Sigmoid colon (tissue), 7 donors: Measurements from ENCODE around the gene SDF2L1. TPM values are rescaled to one million over a fixed set of nuclear protein-coding genes. Genes with fewer than 3 reads are reported as not detected.

Experiments
- DNase-seq: peaks from one replicate; pipeline ENCODE4 v3.0.0-alpha.2; 2019
- H3K27ac ChIP-seq, 4 donors: fragments of 200-600 bp; sonication (generic); one replicate each; pipeline ENCODE4 v1.5.1; 2016 to 2019; ENCODE audit warnings: mild to moderate bottlenecking in 1 of 4
- H3K27me3 ChIP-seq, 3 donors: fragments of 200-600 bp; sonication (generic); one replicate each; pipeline ENCODE4 v1.5.1; 2019; ENCODE audit warnings: mild to moderate bottlenecking in 1 of 3
- H3K36me3 ChIP-seq, 4 donors: fragments of 200-600 bp; sonication (generic); one replicate each; pipeline ENCODE4 v1.5.1; 2016 to 2019
- H3K4me1 ChIP-seq, 4 donors: fragments of 200-600 bp; sonication (generic); one replicate each; pipeline ENCODE4 v1.5.1; 2017 to 2019
- H3K4me3 ChIP-seq, 4 donors: fragments of 200-600 bp; sonication (generic); one replicate each; pipeline ENCODE4 v1.5.1; 2017 to 2019; ENCODE audit warnings: mild to moderate bottlenecking in 2 of 4, moderate library complexity in 1 of 4
- H3K9me3 ChIP-seq, 4 donors: fragments of 200-600 bp in 3 of 4; sonication (generic) in 3 of 4; one replicate each; pipeline versions ENCODE4 v1.5.1 to v1.6.1; 2013 to 2019
- CTCF ChIP-seq, 4 experiments: fragments of 450-650 bp in 3 of 4; fragments of 200-600 bp in 1 of 4; IDR thresholded peaks; one replicate each; pipeline ENCODE4 v1.5.1; 2016 to 2019; ENCODE audit warnings: antibody characterized with exemption in 4 of 4, mild to moderate bottlenecking in 3 of 4, moderate library complexity in 2 of 4
- EP300 ChIP-seq, 4 donors: sonication (generic); formaldehyde crosslinking; IDR thresholded peaks; one replicate each; pipeline ENCODE4 v1.6.1; 2017; ENCODE audit warnings: antibody characterized with exemption in 4 of 4
- POLR2A ChIP-seq, 2 donors: fragments of 450-650 bp; IDR thresholded peaks; one replicate each; pipeline ENCODE4 v1.6.1; 2016; ENCODE audit warnings: antibody characterized with exemption in 2 of 2, mild to moderate bottlenecking in 2 of 2, moderate library complexity in 2 of 2
- POLR2AphosphoS5 ChIP-seq, 4 donors: sonication (generic); formaldehyde crosslinking; IDR thresholded peaks; one replicate each; pipeline ENCODE4 v1.6.1; 2017; ENCODE audit warnings: antibody characterized with exemption in 4 of 4
- WGBS, 2 donors: extraction: QIAGEN DNeasy Blood & Tissue Kit; methylation state at CpG; one replicate each; pipeline ENCODE4 v1.1.7; 2013; 5-methylcytosine and 5-hydroxymethylcytosine counted together
- intact Hi-C: fragments of 100-400 bp; cut with DNase I; formaldehyde crosslinking; loops from one replicate; pipeline ENCODE4 v1.15.1; 2023
- polyA plus RNA-seq, 3 donors: library from polyadenylated mRNA; stranded (reverse); fragments of 200-250 nt; gene quantifications; one replicate each; pipeline ENCODE4 v1.2.3, GENCODE V29; 2013
- total RNA-seq, 4 donors: library from RNA; depleted of rRNA; stranded (reverse); fragments of >200 nt; gene quantifications; one replicate each; pipeline ENCODE4 v1.1.0, GENCODE V29; 2016
- donor health status: healthy with polysubstance abuse.
- donor health status: Bipolar disorder and iron deficiency.
- donor health status: healthy.

The SDF2L1 gene
- total and polyA plus RNA-seq, 7 donors: 6.1 to 127 (median 25.0) TPM

DNA sequence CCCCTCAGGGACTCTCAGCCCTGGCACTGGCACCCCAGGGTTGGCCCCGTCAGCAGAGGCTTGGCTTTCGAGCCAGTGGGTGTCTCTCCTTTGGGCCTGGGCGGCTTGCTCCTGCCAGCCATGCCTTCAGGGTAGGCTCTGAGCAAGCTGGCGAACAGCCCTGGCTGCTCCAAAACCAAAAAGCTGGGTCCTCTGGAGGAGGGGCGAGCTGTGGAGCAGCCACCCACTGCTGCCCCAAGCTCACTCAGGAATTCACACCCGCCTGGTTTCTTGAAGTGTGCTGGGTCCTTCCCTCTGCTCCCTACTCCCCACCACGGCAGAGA, 18.5 kb upstream of the SDF2L1 start:
- intact Hi-C loops: no loop called here
- TF ChIP-seq EP300 (IDR thresholded peaks at IDR 0.05) (no peak), CTCF (IDR thresholded peaks at IDR 0.05) (no peak), POLR2A (IDR thresholded peaks at IDR 0.05) (no peak), POLR2AphosphoS5 (IDR thresholded peaks at IDR 0.05) (no peak)
- H3K36me3 ChIP-seq: peaks cover 0 to 22% (median 0%) of the 10 kb centered on the region in 4 donors
- no peaks in the 10 kb centered on the region for H3K9me3 ChIP-seq
- no peak for DNase-seq
- no peak overlapping the region for H3K4me3 ChIP-seq
- H3K27me3 ChIP-seq: no peaks in the 10 kb centered on the region
- H3K27ac ChIP-seq: peak overlapping the region in 1 of 4 donors; percentile 18
- peaks cover 0 to 21% (median 15%) of the 10 kb centered on the region in 4 donors for H3K4me1 ChIP-seq
- 90 to 92% methylated on average over 7 of the region's 7 CpGs for WGBS, 2 donors

DNA sequence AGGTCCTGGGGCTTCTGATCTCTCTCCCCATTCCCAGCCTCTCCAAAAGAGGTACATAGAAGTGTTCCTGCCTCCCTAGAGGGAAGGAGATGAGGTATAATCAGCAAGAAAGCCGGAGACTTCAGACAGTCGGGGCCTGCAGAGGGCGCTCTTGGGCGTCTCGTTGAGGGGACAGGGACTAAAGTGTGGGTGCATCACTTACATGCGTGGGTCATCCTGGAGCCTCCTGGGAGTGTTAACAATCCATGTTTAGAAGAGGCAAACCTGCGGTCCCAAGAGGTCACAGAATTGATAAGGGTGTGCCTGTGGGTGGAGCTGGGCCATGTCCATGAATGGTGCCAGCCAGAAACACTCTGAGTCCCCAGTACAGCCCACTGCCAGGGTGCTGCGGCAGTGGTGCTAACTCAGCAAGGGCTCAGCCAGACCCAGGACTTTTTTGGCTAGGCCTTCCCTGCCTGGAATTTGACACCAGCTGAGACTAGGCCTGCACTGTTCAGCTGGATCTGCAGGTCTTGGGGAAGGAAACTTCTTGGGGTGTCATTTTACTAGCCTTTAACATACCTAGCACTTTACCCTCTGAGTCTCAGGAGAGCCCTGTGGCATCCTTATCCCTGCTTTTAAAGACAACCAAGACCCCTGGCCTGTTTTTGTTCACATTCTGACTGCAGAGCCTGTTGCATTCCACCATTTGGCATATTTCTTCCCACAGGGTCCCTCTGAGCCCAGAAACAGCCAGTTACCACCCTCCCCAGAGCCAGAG, 17.8 kb upstream of the SDF2L1 start:
- 64 to 78% methylated on average over 8 of the region's 8 CpGs for WGBS, 2 donors
- TF ChIP-seq EP300 (IDR thresholded peaks at IDR 0.05): no peak
- TF ChIP-seq POLR2AphosphoS5 (IDR thresholded peaks at IDR 0.05): no peak
- TF ChIP-seq POLR2A (IDR thresholded peaks at IDR 0.05): no peak
- no peak for TF ChIP-seq CTCF (IDR thresholded peaks at IDR 0.05)
- H3K27ac ChIP-seq: peak overlapping the region in 1 of 4 donors; percentile 18
- intact Hi-C loops: no loop called here
- peaks cover 0 to 28% (median 21%) of the 10 kb centered on the region in 4 donors for H3K4me1 ChIP-seq
- no peak overlapping the region for H3K4me3 ChIP-seq
- H3K36me3 ChIP-seq: peaks cover 0 to 22% (median 0%) of the 10 kb centered on the region in 4 donors
- no peak for DNase-seq
- no peaks in the 10 kb centered on the region for H3K27me3 ChIP-seq
- no peaks in the 10 kb centered on the region for H3K9me3 ChIP-seq

GRCh38 chr22:21624880-21625791, 17.0 kb upstream of the SDF2L1 start:
- Histone ChIP-seq H3K36me3 (peaks cover 0 to 22% (median 0%) of the 10 kb centered on the region in 4 donors), H3K4me3 (no peak overlapping the region), H3K27ac (no peak overlapping the region), H3K4me1 (peaks cover 0 to 35% (median 25%) of the 10 kb centered on the region in 4 donors), H3K9me3 (no peaks in the 10 kb centered on the region), H3K27me3 (no peaks in the 10 kb centered on the region)
- TF ChIP-seq POLR2A (IDR thresholded peaks at IDR 0.05) (no peak), EP300 (IDR thresholded peaks at IDR 0.05) (no peak), POLR2AphosphoS5 (IDR thresholded peaks at IDR 0.05) (no peak), CTCF (IDR thresholded peaks at IDR 0.05) (no peak)
- DNase-seq: no peak
- intact Hi-C loops: loop anchor here (5.0 kb wide), 1 partner anchor 43 kb away; no protein-coding TSS in a partner anchor
- WGBS, 2 donors: 86% methylated on average over 12 of the region's 12 CpGs

DNA sequence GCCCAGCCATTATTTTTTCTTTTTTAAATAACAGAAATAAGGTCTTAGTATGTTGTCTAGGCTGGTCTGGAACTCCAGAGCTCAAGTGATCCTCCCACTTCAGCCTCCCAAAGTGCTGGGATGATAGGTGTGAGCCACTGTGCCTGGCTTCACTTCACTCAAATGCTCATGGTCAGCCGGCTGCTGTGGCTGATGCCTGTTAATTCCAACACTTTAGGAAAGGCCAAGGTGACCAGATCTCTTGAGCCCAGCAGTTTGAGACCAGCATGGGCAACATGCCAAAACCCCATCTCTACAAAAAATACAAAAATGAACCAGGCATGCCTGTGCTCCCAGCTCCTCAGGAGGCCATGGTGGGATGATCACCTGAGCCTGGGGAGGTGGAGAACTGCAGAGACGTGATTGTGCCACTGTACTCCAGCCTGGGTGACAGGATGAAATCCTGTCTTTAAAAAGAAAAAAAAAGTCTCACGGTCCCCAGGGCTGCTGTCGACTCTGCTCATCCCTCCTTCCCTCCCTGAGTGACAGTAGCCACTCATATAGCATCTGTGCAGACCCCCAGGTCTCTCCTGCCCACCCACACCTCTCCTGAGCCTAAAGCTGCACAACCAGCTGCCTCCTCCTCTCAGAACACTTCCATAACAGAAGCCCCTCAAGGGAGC, 15.9 kb upstream of the SDF2L1 start:
- 68 to 76% methylated on average over 4 of the region's 4 CpGs for WGBS, 2 donors
- Histone ChIP-seq H3K4me1 (peaks cover 0 to 37% (median 26%) of the 10 kb centered on the region in 4 donors), H3K27me3 (no peaks in the 10 kb centered on the region), H3K36me3 (peaks cover 0 to 22% (median 0%) of the 10 kb centered on the region in 4 donors), H3K9me3 (no peaks in the 10 kb centered on the region), H3K27ac (no peak overlapping the region), H3K4me3 (no peak overlapping the region)
- DNase-seq: no peak
- intact Hi-C loops: loop anchor here (5.0 kb wide), 1 partner anchor 44 kb away; no protein-coding TSS in a partner anchor
- TF ChIP-seq CTCF (IDR thresholded peaks at IDR 0.05): no peak
- TF ChIP-seq POLR2AphosphoS5 (IDR thresholded peaks at IDR 0.05): no peak
- TF ChIP-seq EP300 (IDR thresholded peaks at IDR 0.05): no peak
- no peak for TF ChIP-seq POLR2A (IDR thresholded peaks at IDR 0.05)
